ENCODE data around the gene SPTBN4. TPM values are rescaled to one million over a fixed set of nuclear protein-coding genes. Genes with fewer than 3 reads are reported as not detected.
"Not testable (repeated sequence)": the region's sequence is repeated elsewhere in the genome, so short reads cannot be mapped to it uniquely, and the experiment has no call there.

Gene SPTBN4
- total RNA-seq, 2 donors from 2014 or later = not detected

DNA sequence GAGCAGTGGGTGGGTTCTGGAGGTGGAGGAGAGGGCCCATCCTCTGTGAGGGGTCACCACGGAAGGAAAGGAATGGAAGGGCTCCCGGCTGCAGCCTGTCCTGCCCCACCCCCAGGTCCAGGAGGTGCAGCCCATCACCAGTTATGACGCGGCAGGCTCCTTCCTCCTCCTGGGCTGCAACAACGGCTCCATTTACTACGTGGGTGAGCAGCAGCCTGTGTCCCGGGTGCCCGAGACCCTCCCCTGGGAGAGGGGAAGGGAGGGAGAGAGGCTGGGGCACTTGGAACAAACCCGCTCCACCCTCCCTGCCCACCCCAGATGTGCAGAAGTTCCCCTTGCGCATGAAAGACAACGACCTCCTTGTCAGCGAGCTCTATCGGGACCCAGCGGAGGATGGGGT is 116.5 kb downstream of the SPTBN4 start:
- H3K27ac Mint-ChIP-seq = no peak overlapping the region
- peaks cover 20% of the 10 kb centered on the region in 2 donors for H3K4me1 Mint-ChIP-seq (ENCODE audit: low read depth in 2 of 2)
- no peak for ATAC-seq
- DNase-seq (ENCODE audit: low spot score) = no peak
- H3K27me3 Mint-ChIP-seq = no peaks in the 10 kb centered on the region
- H3K36me3 Mint-ChIP-seq = peaks cover 22% of the 10 kb centered on the region
- H3K9me3 Mint-ChIP-seq = no peaks in the 10 kb centered on the region
- H3K4me3 Mint-ChIP-seq = no peak overlapping the region

DNA sequence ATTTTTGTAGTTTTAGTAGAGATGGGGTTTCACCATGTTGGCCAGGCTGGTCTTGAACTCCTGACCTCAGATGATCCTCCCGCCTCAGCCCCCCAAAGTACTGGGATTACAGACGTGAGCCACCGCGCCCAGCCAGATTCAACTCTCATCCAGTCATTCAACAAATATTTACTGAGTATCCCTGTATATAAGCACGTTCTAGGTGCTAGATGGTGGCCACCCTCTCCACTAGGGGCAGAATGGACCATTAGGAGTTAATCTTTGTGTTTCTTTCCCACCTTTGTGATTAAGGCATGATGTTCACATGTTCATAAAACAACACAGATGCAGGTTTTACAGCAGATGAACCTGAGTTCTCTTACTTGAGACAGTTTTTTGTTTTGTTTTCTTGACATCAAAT is 117.2 kb downstream of the SPTBN4 start:
- H3K27me3 Mint-ChIP-seq = no peaks in the 10 kb centered on the region
- DNase-seq (ENCODE audit: low spot score) = no peak
- H3K27ac Mint-ChIP-seq = no peak overlapping the region
- H3K4me1 Mint-ChIP-seq (ENCODE audit: low read depth in 2 of 2) = peaks cover 15% of the 10 kb centered on the region in 2 donors
- no peak for ATAC-seq
- no peak overlapping the region for H3K4me3 Mint-ChIP-seq
- no peaks in the 10 kb centered on the region for H3K9me3 Mint-ChIP-seq
- peaks cover 22% of the 10 kb centered on the region for H3K36me3 Mint-ChIP-seq

DNA sequence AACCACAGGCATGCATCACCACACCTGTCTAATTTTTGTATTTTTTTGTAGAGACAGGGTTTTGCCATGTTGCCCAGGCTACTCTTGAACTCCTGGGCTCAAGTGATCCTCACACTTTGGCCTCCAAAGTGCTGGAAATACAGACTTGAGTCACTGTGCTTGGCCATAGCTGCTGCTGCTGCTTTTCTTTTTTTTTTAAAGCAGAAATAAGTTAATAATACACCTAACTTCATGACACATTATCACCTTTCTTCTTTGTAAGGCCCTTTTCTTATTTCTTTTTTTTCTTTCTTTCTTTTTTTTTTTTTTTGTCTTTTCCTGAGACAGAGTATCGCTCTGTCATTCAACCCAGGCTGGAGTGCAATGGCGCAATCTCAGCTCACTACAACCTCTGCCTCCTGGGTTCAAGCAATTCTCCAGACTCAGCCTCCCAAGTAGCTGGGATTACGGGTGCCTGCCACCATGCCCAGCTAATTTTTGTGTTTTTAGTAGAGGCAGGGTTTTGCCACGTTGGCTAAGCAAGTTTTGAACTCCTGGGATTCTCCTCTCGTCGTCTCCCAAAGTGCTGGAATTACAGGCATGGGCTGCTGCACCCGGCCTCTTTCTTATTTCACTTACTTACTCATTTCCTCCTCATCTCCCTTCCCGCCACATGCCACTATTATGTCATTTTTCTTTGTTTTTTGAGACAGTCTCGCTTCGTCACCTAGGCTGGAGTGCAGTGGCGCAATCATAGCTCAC is 118.6 kb downstream of the SPTBN4 start:
- H3K4me1 Mint-ChIP-seq (ENCODE audit: low read depth in 2 of 2) = peaks cover 15 to 19% of the 10 kb centered on the region in 2 donors
- DNase-seq (ENCODE audit: low spot score) (no peak), ATAC-seq (peak; percentile 61 to 76)
- H3K27me3 Mint-ChIP-seq = no peaks in the 10 kb centered on the region
- H3K4me3 Mint-ChIP-seq = peak overlapping the region; percentile 46
- H3K9me3 Mint-ChIP-seq = no peaks in the 10 kb centered on the region
- H3K36me3 Mint-ChIP-seq = peaks cover 22% of the 10 kb centered on the region
- H3K27ac Mint-ChIP-seq = peak overlapping the region; percentile 32 to 76

DNA sequence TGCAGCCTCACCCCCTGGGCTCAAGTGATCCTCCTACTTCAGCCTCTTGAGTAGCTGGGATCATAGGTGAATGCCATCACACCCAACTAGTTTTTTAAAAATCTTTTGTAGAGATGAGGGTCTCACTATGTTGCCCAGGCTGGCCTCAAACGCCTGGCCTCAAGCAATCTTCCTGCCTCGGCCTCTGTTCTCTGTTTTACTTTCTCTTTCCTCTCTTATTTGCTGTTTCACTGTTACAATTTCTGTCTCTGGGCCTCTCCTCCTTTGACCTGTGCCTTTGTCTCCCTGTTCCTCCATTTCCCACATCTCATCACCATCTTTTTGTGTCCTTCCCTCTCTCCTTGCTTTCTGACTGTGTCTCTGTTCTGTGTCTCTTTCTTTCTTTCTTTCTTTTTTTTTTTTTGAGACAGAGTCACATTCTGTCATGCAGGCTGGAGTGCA is 119.2 kb downstream of the SPTBN4 start:
- no peaks in the 10 kb centered on the region for H3K9me3 Mint-ChIP-seq
- H3K4me1 Mint-ChIP-seq (ENCODE audit: low read depth in 2 of 2) = peaks cover 15 to 19% of the 10 kb centered on the region in 2 donors
- H3K36me3 Mint-ChIP-seq = peaks cover 19% of the 10 kb centered on the region
- no peak for DNase-seq (ENCODE audit: low spot score)
- no peaks in the 10 kb centered on the region for H3K27me3 Mint-ChIP-seq
- H3K4me3 Mint-ChIP-seq = peak overlapping the region; percentile 46
- peak overlapping the region; percentile 32 to 76 for H3K27ac Mint-ChIP-seq
- ATAC-seq = peak; percentile 26 to 33

DNA sequence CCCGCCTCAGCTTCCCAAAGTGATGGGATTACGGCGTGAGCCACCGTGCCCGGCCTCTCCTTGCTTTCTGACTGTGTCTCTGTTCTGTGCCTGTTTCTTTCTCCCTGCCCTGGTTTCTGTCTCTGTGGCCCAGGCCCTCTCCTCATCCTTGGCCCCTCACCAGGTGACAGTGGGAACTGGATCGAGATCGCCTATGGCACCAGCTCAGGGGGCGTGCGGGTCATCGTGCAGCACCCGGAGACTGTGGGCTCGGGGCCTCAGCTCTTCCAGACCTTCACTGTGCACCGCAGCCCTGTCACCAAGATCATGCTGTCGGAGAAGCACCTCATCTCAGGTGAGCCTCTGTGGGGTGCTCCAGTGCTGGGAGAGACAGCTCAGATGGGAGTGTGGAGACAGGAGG is 119.8 kb downstream of the SPTBN4 start:
- no peaks in the 10 kb centered on the region for H3K27me3 Mint-ChIP-seq
- ATAC-seq (no peak), DNase-seq (ENCODE audit: low spot score) (no peak)
- H3K9me3 Mint-ChIP-seq = no peaks in the 10 kb centered on the region
- peaks cover 15 to 19% of the 10 kb centered on the region in 2 donors for H3K4me1 Mint-ChIP-seq (ENCODE audit: low read depth in 2 of 2)
- peak overlapping the region; percentile 32 to 76 for H3K27ac Mint-ChIP-seq
- peak overlapping the region; percentile 46 for H3K4me3 Mint-ChIP-seq
- peaks cover 17% of the 10 kb centered on the region for H3K36me3 Mint-ChIP-seq

DNA sequence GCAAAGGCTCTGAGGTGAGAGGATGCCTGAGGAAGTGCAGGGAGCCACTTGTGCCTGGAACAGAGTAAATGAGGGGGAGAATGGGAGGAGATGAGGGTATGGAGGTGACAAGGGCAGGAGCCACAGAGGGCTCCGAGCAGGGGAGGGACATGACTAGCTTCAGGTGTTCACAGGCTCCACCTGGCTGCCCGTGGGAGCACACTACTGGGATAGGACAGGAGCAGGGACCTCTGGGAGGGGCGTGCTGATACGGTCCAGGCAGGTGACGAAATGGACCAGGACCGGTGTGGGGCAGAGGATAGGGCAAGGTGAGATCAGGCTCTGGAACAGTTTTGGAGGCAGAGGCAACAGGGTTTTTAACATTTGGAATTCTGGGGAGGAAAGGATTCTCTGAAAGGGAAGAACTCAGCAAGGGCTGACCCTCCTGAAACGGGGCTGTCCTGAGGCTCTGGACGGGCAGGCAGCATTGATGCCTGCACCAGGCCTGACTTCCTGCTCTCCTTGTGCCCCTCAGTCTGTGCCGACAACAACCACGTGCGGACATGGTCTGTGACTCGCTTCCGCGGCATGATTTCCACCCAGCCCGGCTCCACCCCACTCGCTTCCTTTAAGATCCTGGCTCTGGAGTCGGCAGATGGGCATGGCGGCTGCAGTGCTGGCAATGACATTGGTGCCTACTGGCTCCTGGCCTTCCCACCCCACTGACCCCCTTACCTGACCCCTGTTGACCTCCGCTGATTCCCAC is 121.5 kb downstream of the SPTBN4 start:
- DNase-seq (ENCODE audit: low spot score) = no peak
- H3K9me3 Mint-ChIP-seq = no peaks in the 10 kb centered on the region
- peaks cover 11% of the 10 kb centered on the region for H3K36me3 Mint-ChIP-seq
- no peaks in the 10 kb centered on the region for H3K27me3 Mint-ChIP-seq
- no peak for ATAC-seq
- H3K4me1 Mint-ChIP-seq (ENCODE audit: low read depth in 2 of 2) = peaks cover 15 to 19% of the 10 kb centered on the region in 2 donors
- H3K4me3 Mint-ChIP-seq = no peak overlapping the region
- H3K27ac Mint-ChIP-seq = no peak overlapping the region

DNA sequence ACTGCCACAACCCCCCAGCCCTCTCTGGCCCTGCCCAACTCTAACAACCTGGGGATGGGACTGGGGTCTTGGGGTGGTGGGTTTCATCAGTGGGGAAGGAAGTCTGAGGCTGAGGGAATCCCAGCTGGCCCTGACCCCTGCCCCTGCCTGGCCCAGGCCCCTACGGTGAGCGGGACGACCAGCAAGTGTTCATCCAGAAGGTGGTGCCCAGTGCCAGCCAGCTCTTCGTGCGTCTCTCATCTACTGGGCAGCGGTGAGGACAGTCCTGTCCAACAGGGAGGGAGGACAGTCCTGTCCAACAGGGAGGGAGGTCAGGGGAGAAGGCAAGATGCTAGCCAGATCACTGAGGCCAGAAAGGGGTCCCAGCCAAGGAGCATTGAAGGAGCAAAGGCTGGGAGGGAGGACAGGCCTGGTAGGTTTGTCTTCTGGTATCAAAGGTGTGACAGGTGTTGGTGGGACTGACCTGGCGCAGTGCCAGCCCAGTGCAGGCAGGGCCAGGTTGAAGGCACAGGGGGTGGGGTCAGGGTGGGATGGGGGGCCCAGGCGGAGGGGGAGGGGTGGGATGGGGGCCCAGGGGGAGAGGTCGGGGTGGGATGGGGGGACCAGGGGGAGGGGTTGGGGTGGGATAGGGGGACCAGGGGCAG is 122.2 kb downstream of the SPTBN4 start:
- no peak for ATAC-seq
- Mint-ChIP-seq H3K36me3 (peaks cover 11% of the 10 kb centered on the region), H3K9me3 (no peaks in the 10 kb centered on the region), H3K27ac (no peak overlapping the region), H3K4me3 (no peak overlapping the region), H3K27me3 (no peaks in the 10 kb centered on the region), H3K4me1 (ENCODE audit: low read depth in 2 of 2) (peaks cover 16 to 19% of the 10 kb centered on the region in 2 donors)
- no peak for DNase-seq (ENCODE audit: low spot score)

DNA sequence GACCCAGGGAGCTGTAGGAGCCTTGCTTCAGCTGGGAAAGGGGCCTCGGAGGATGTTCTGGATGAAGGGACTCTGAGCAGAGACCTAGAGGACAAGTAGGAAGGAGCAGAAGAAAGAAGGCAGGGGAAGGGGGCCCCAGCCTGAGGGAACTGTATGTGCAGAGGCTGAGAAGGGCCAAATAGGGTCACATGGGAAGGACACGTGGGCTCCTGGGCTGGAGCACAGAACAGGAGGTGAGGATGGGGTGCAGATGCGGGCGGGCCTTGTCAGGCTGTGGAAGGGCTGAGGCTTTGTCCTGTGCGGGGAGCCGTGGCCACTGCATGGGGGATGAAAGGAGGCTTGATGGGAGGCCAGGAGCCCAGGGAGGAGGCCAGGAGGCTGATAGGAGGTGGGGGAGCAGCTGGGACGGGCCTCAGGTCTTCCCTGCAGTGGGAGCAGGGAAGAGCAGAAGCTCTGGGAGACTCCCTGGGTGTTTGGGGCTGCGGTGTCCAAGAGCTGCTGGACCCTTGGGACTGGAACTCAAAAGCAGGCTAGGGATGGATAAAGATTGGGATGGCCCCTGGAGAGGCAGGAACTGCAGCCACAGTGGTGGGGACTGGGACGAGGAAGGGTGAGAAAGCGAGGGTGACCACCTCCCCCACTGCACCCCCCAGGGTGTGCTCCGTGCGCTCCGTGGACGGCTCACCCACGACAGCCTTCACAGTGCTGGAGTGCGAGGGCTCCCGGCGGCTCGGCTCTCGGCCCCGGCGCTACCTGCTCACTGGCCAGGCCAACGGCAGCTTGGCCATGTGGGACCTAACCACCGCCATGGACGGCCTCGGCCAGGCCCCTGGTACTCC is 123.0 kb downstream of the SPTBN4 start:
- H3K36me3 Mint-ChIP-seq = peaks cover 11% of the 10 kb centered on the region

DNA sequence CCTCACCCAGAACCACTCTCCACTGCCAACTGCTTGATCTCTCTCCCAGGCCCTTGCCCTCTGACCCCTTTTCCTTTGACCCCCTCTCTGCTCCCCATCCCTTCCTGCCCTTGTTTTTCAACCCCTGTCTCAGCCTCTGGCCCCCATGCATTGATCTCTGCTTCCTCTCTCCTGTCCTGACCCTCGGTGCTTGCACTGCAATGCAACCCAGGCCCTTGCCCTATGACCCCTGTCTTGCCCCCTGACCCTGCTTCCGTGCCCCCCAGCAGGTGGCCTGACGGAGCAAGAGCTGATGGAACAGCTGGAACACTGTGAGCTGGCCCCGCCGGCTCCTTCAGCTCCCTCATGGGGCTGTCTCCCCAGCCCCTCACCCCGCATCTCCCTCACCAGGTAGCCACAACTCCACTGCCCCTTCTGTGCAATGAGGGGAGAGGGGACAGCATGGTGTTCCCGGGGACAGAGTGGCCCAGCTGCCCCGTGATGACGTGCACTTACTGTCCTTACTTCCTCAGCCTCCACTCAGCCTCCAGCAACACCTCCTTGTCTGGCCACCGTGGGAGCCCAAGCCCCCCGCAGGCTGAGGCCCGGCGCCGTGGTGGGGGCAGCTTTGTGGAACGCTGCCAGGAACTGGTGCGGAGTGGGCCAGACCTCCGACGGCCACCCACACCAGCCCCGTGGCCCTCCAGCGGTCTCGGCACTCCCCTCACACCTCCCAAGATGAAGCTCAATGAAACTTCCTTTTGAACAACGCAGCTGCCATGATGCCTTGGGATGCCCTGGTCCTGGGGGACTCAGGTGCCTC is 123.9 kb downstream of the SPTBN4 start:
- ATAC-seq = no peak
- no peak overlapping the region for H3K4me3 Mint-ChIP-seq
- no peaks in the 10 kb centered on the region for H3K27me3 Mint-ChIP-seq
- H3K4me1 Mint-ChIP-seq (ENCODE audit: low read depth in 2 of 2) = peaks cover 23 to 27% of the 10 kb centered on the region in 2 donors
- no peak for DNase-seq (ENCODE audit: low spot score)
- H3K9me3 Mint-ChIP-seq = no peaks in the 10 kb centered on the region
- H3K27ac Mint-ChIP-seq = no peak overlapping the region
- H3K36me3 Mint-ChIP-seq = peaks cover 8% of the 10 kb centered on the region

More for the DNA sequence above, 123.0 kb downstream of the SPTBN4 start:
- Mint-ChIP-seq H3K4me3 (no peak overlapping the region), H3K27ac (no peak overlapping the region), H3K27me3 (no peaks in the 10 kb centered on the region), H3K9me3 (no peaks in the 10 kb centered on the region), H3K4me1 (ENCODE audit: low read depth in 2 of 2) (peaks cover 23 to 27% of the 10 kb centered on the region in 2 donors)
- ATAC-seq = no peak
- DNase-seq (ENCODE audit: low spot score) = no peak

DNA sequence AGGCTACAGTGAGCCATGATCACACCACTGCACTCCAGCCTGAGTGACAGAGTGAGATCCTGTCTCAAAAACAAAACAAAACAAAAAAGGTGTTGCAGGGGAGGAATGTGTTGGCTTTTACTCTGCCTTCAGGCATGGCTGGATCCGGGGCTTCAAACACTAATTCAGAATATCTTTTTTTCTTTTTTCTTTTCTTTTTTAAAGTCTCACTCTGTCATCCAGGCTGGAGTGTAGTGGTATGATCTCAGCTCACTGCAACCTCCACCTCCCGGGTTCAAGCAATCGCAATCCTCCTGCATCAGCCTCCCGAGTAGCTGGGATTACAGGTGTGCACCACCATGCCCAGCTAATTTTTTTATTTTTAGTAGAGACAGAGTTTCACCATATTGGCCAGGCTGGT is 124.9 kb downstream of the SPTBN4 start:
- H3K36me3 Mint-ChIP-seq; DNase-seq (ENCODE audit: low spot score); H3K4me3 Mint-ChIP-seq; ATAC-seq; H3K27me3 Mint-ChIP-seq; H3K9me3 Mint-ChIP-seq; H3K27ac Mint-ChIP-seq: not testable (repeated sequence)
- peaks cover 12 to 18% of the 10 kb centered on the region in 2 donors for H3K4me1 Mint-ChIP-seq (ENCODE audit: low read depth in 2 of 2)

DNA sequence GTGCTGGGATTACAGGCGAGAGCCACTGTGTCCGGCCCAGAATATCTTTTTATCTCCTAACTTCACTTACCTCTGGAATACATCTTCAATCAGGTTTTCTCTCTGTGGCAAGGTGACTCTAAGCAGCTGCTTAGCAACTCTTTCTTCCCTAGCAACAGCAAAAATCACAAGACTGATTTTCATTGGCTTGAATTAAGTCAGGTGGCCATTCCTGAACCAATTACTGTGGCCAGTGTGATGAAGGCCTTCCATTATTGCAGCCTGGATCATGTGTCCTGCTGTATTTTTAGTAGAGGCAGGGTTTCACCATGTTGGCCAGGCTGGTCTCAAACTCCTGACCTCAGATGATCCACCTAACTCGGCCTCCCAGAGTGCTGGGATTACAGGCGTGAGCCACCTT is 125.4 kb downstream of the SPTBN4 start:
- peak in 1 of 2 donors; percentile 65 for ATAC-seq
- DNase-seq (ENCODE audit: low spot score) = no peak
- Mint-ChIP-seq H3K9me3 (no peaks in the 10 kb centered on the region), H3K4me3 (no peak overlapping the region), H3K4me1 (ENCODE audit: low read depth in 2 of 2) (peaks cover 11 to 18% of the 10 kb centered on the region in 2 donors), H3K36me3 (no peaks in the 10 kb centered on the region), H3K27ac (no peak overlapping the region), H3K27me3 (peaks cover 1 to 3% of the 10 kb centered on the region in 2 donors)

DNA sequence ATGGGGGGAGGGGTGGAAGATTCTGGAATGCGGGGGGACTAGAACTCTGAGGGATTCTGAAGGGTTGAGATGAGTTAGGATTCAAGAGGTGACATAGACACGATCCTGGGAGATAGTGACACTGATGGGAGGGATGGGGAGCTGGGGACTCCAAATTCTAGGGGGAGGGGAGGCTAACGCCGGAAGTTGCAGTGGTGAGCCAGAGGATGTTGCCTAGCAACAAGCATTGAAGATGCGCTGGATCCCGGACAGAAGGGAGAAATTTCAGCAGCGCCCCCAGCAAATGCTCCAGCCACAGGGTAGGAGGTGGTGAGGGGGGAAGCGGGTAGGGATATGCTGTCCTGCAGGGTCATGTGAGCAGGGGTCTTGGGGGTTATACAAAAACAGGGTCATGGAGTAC is 127.5 kb downstream of the SPTBN4 start:
- Mint-ChIP-seq H3K27ac (peak overlapping the region; percentile 25 to 36), H3K4me3 (peak overlapping the region; percentile 19), H3K9me3 (no peaks in the 10 kb centered on the region), H3K36me3 (no peaks in the 10 kb centered on the region), H3K27me3 (peaks cover 8 to 10% of the 10 kb centered on the region in 2 donors), H3K4me1 (ENCODE audit: low read depth in 2 of 2) (peaks cover 12 to 19% of the 10 kb centered on the region in 2 donors)
- DNase-seq (ENCODE audit: low spot score) (no peak), ATAC-seq (peak in 1 of 2 donors; percentile 10)
